Suprapubic skin (tissue), 4 donors: ENCODE results near the gene SLC6A6. TPM values are rescaled to one million over a fixed set of nuclear protein-coding genes. Genes with fewer than 3 reads are reported as not detected.

ENCODE experiments used
- DNase-seq, 2 donors: peaks; one replicate each; pipeline ENCODE4 v3.0.0-alpha.2; 2019; ENCODE audit warnings: low spot score in 2 of 2
- H3K27ac ChIP-seq: fragments of 200-600 bp; sonication (generic); one replicate; pipeline ENCODE4 v1.5.1; 2019
- H3K27me3 ChIP-seq: fragments of 200-600 bp; sonication (generic); one replicate; pipeline ENCODE4 v1.5.1; 2019
- H3K36me3 ChIP-seq: fragments of 200-600 bp; sonication (generic); one replicate; pipeline ENCODE4 v1.5.1; 2019
- H3K4me1 ChIP-seq: fragments of 200-600 bp; sonication (generic); one replicate; pipeline ENCODE4 v1.5.1; 2019
- H3K4me3 ChIP-seq: fragments of 200-600 bp; sonication (generic); one replicate; pipeline ENCODE4 v1.5.1; 2019; ENCODE audit warnings: mild to moderate bottlenecking
- H3K9me3 ChIP-seq: fragments of 200-600 bp; sonication (generic); one replicate; pipeline ENCODE4 v1.5.1; 2019
- CTCF ChIP-seq, 2 donors: fragments of 200-600 bp in 1 of 2; fragments of 450-650 bp in 1 of 2; sonication (generic) in 1 of 2; IDR thresholded peaks; one replicate each; pipeline ENCODE4 v1.5.1; 2016 to 2019; ENCODE audit warnings: antibody characterized with exemption in 2 of 2, mild to moderate bottlenecking in 1 of 2, moderate library complexity in 1 of 2
- EP300 ChIP-seq: sonication (generic); formaldehyde crosslinking; IDR thresholded peaks from one replicate; pipeline ENCODE4 v1.6.1; 2017; ENCODE audit warnings: antibody characterized with exemption
- POLR2A ChIP-seq, 2 donors: fragments of 450-650 bp; IDR thresholded peaks; one replicate each; pipeline ENCODE4 v1.6.1; 2017; ENCODE audit warnings: antibody characterized with exemption in 2 of 2, mild to moderate bottlenecking in 2 of 2, moderate library complexity in 2 of 2
- POLR2AphosphoS5 ChIP-seq, 3 donors: sonication (generic); formaldehyde crosslinking; IDR thresholded peaks; one replicate each; pipeline ENCODE4 v1.6.1; 2017; ENCODE audit warnings: antibody characterized with exemption in 3 of 3
- WGBS: methylation state at CpG from one replicate; pipeline ENCODE4 v1.1.5; 2018; 5-methylcytosine and 5-hydroxymethylcytosine counted together
- total RNA-seq, 4 donors: library from RNA; depleted of rRNA; stranded (reverse); fragments of >200 nt; gene quantifications; one replicate each; pipeline ENCODE4 v1.1.0, GENCODE V29; 2016

The SLC6A6 gene
- total RNA-seq, 4 donors from 2014 or later, result 85.4 to 149 (median 102) TPM

- Histone ChIP-seq H3K27ac (no peak overlapping the region), H3K36me3 (peaks cover 50% of the 10 kb centered on the region), H3K9me3 (no peaks in the 10 kb centered on the region), H3K27me3 (no peaks in the 10 kb centered on the region), H3K4me1 (peaks cover 16% of the 10 kb centered on the region), H3K4me3 (no peak overlapping the region)
- DNase-seq, result no peak
- TF ChIP-seq CTCF (IDR thresholded peaks at IDR 0.05) (no peak), POLR2AphosphoS5 (IDR thresholded peaks at IDR 0.05) (no peak), POLR2A (IDR thresholded peaks at IDR 0.05) (no peak), EP300 (no peak)
- 100% methylated on average over 4 of the region's 4 CpGs for WGBS
These were observed 45.7 kb downstream of the SLC6A6 start for GRCh38 chr3:14448063-14448462.

- WGBS, result 82% methylated on average over 15 of the region's 15 CpGs
- no peaks in the 10 kb centered on the region for H3K27me3 ChIP-seq
- no peak for DNase-seq
- TF ChIP-seq POLR2A (IDR thresholded peaks at IDR 0.05) (no peak), EP300 (no peak), POLR2AphosphoS5 (IDR thresholded peaks at IDR 0.05) (no peak), CTCF (IDR thresholded peaks at IDR 0.05) (no peak)
- peaks cover 50% of the 10 kb centered on the region for H3K36me3 ChIP-seq
- peaks cover 26% of the 10 kb centered on the region for H3K4me1 ChIP-seq
- H3K27ac ChIP-seq, result no peak overlapping the region
- no peak overlapping the region for H3K4me3 ChIP-seq
- no peaks in the 10 kb centered on the region for H3K9me3 ChIP-seq
These were observed 46.6 kb downstream of the SLC6A6 start for GRCh38 chr3:14448756-14449727.

- Histone ChIP-seq H3K4me3 (no peak overlapping the region), H3K9me3 (no peaks in the 10 kb centered on the region), H3K27ac (no peak overlapping the region), H3K36me3 (peaks cover 41% of the 10 kb centered on the region), H3K27me3 (no peaks in the 10 kb centered on the region), H3K4me1 (peaks cover 32% of the 10 kb centered on the region)
- 95% methylated on average over 3 of the region's 3 CpGs for WGBS
- no peak for DNase-seq
- no peak for TF ChIP-seq EP300
- no peak for TF ChIP-seq CTCF (IDR thresholded peaks at IDR 0.05)
- no peak for TF ChIP-seq POLR2A (IDR thresholded peaks at IDR 0.05)
- no peak for TF ChIP-seq POLR2AphosphoS5 (IDR thresholded peaks at IDR 0.05)
These were observed 48.1 kb downstream of the SLC6A6 start for GRCh38 chr3:14450506-14450905.

GRCh38 chr3:14450922-14451606 is 48.7 kb downstream of the SLC6A6 start:
- TF ChIP-seq EP300 (no peak), POLR2AphosphoS5 (IDR thresholded peaks at IDR 0.05) (no peak), CTCF (IDR thresholded peaks at IDR 0.05) (no peak), POLR2A (IDR thresholded peaks at IDR 0.05) (no peak)
- H3K27me3 ChIP-seq, result no peaks in the 10 kb centered on the region
- peaks cover 32% of the 10 kb centered on the region for H3K4me1 ChIP-seq
- 94% methylated on average over 5 of the region's 5 CpGs for WGBS
- peaks cover 35% of the 10 kb centered on the region for H3K36me3 ChIP-seq
- H3K4me3 ChIP-seq, result no peak overlapping the region
- no peak for DNase-seq
- no peaks in the 10 kb centered on the region for H3K9me3 ChIP-seq
- no peak overlapping the region for H3K27ac ChIP-seq
